MCF 10A (cell line): ENCODE measurements around the gene SLC6A12. TPM values are rescaled to one million over a fixed set of nuclear protein-coding genes. Genes with fewer than 3 reads are reported as not detected.

Source experiments
- BruUV-seq: library from RNA; stranded (reverse); fragments of 400-500 nt; replicated peaks from 2 replicates; lab custom pipeline; 2021; lab: Mats Ljungman, UMichigan
- CTCF ChIA-PET: fragments of 300-600 bp; sonication (Branson Sonifier 250); formaldehyde crosslinking; extraction: SDS; loops from one replicate; lab custom pipeline; 2021; ENCODE audit warnings: antibody characterized with exemption, inconsistent platforms; lab: Yijun Ruan, JAX
- POLR2A ChIA-PET: fragments of 300-600, 350-650 bp; sonication (Branson Sonifier 250); formaldehyde crosslinking; extraction: SDS; loops from one replicate; lab custom pipeline; 2020; ENCODE audit warnings: antibody characterized with exemption, inconsistent platforms; lab: Yijun Ruan, JAX
- DNase-seq: peaks from one replicate; pipeline ENCODE4 v3.0.0-alpha.2; 2018; ENCODE audit not compliant: unreplicated experiment
- H3K27ac Mint-ChIP-seq: one replicate; pipeline ENCODE4 v1.8.0; 2022; ENCODE audit warnings: mild to moderate bottlenecking, low read depth, mixed read lengths; ENCODE audit not compliant: unreplicated experiment
- H3K27me3 Mint-ChIP-seq: one replicate; pipeline ENCODE4 v1.8.0; 2022; ENCODE audit warnings: mixed read lengths; ENCODE audit not compliant: insufficient read depth, unreplicated experiment
- H3K36me3 Mint-ChIP-seq: one replicate; pipeline ENCODE4 v1.8.0; 2022; ENCODE audit warnings: mild to moderate bottlenecking, moderate library complexity, mixed read lengths; ENCODE audit not compliant: insufficient read depth, unreplicated experiment
- H3K4me1 Mint-ChIP-seq: one replicate; pipeline ENCODE4 v1.8.0; 2022; ENCODE audit warnings: mixed read lengths; ENCODE audit not compliant: insufficient read depth, unreplicated experiment
- H3K4me3 Mint-ChIP-seq: one replicate; pipeline ENCODE4 v1.8.0; 2022; ENCODE audit warnings: mild to moderate bottlenecking, moderate library complexity, mixed read lengths; ENCODE audit not compliant: unreplicated experiment
- H3K9me3 Mint-ChIP-seq: one replicate; pipeline ENCODE4 v1.8.0; 2022; ENCODE audit warnings: mixed read lengths; ENCODE audit not compliant: unreplicated experiment
- CTCF ChIP-seq: fragments of 200-600 bp; IDR thresholded peaks from one replicate; pipeline ENCODE4 v1.8.0; 2022; ENCODE audit warnings: antibody characterized with exemption, mild to moderate bottlenecking; ENCODE audit not compliant: unreplicated experiment
- intact Hi-C: fragments of 100-400 bp; cut with micrococcal nuclease; formaldehyde crosslinking; loops from 2 replicates; pipeline ENCODE4 v1.14.1; 2022
- total RNA-seq: library from RNA; stranded (reverse); gene quantifications from 2 replicates; pipeline ENCODE4 v1.2.3, GENCODE V29; 2022

Gene SLC6A12
- total RNA-seq, 1 experiment from 2014 or later: not detected

DNA sequence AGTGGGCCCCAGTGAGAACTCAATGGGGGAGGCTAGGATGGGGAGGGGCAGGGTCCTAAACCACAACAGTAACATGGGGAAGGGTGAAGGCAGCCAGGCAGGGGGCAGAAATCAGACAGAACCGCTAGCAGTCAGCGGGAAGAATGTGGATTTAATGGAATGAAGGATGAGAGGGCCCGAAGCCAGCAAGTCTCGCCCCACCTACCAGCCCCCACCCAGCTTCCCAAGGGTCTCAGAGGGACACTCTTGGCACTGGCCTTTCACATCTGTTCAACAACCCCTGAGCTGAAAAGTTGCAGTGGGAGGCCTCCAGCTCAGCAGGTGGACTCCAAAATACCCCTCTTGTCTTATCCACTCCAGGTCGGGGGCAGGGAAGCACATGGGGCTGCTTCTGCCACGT lies 6.5 kb upstream of the SLC6A12 start:
- H3K27me3 Mint-ChIP-seq: peaks cover 32% of the 10 kb centered on the region
- no TSS peak for BruUV-seq
- peaks cover 7% of the 10 kb centered on the region for H3K9me3 Mint-ChIP-seq

GRCh38 chr12:219891-220352 lies 6.0 kb upstream of the SLC6A12 start:
- no TSS peak for BruUV-seq
- CTCF ChIA-PET: interaction anchor here (0.6 to 1.6 kb wide), 10 partner anchors 9 to 1277 kb away, joined by 3 to 9 read pairs (median 3); no protein-coding TSS in a partner anchor
- Mint-ChIP-seq H3K4me3 (no peak overlapping the region), H3K27me3 (peaks cover 32% of the 10 kb centered on the region), H3K27ac (no peak overlapping the region), H3K36me3 (no peaks in the 10 kb centered on the region), H3K9me3 (peaks cover 7% of the 10 kb centered on the region), H3K4me1 (no peaks in the 10 kb centered on the region)
- peak; percentile 71 for DNase-seq
- peak; percentile 77 for TF ChIP-seq CTCF
- intact Hi-C loops: no loop called here
- POLR2A ChIA-PET: no interaction called here

More for the DNA sequence above, 6.5 kb upstream of the SLC6A12 start:
- DNase-seq: no peak
- ChIA-PET CTCF (interaction anchor here (0.6 to 1.6 kb wide), 8 partner anchors 9 to 1277 kb away, joined by 3 to 9 read pairs (median 3); no protein-coding TSS in a partner anchor), POLR2A (no interaction called here)
- Mint-ChIP-seq H3K36me3 (no peaks in the 10 kb centered on the region), H3K4me3 (no peak overlapping the region), H3K4me1 (no peaks in the 10 kb centered on the region), H3K27ac (no peak overlapping the region)
- no peak for TF ChIP-seq CTCF
- intact Hi-C loops: no loop called here

- H3K4me1 Mint-ChIP-seq: peaks cover 2% of the 10 kb centered on the region
Observed at GRCh38 chr12:218728-219590, 5.0 kb upstream of the SLC6A12 start.

More at GRCh38 chr12:218728-219590, 5.0 kb upstream of the SLC6A12 start:
- ChIA-PET POLR2A (no interaction called here), CTCF (interaction anchor here (0.6 to 1.6 kb wide), 6 partner anchors 10 to 162 kb away, joined by 3 to 9 read pairs (median 4); no protein-coding TSS in a partner anchor)
- no TSS peak for BruUV-seq
- no peak overlapping the region for H3K27ac Mint-ChIP-seq
- peaks cover 32% of the 10 kb centered on the region for H3K27me3 Mint-ChIP-seq
- TF ChIP-seq CTCF: no peak
- DNase-seq: no peak
- H3K9me3 Mint-ChIP-seq: peaks cover 7% of the 10 kb centered on the region
- intact Hi-C loops: no loop called here
- no peak overlapping the region for H3K4me3 Mint-ChIP-seq
- no peaks in the 10 kb centered on the region for H3K36me3 Mint-ChIP-seq
